Renal cortical epithelial cell (primary cell): ENCODE results near the gene AK9. TPM values are rescaled to one million over a fixed set of nuclear protein-coding genes. Genes with fewer than 3 reads are reported as not detected.

Experiments used
- DNase-seq: peaks from one replicate; pipeline ENCODE4 v3.0.0-alpha.2; 2011; ENCODE audit warnings: low read depth
- total RNA-seq: library from RNA; depleted of rRNA; stranded (reverse); fragments of >200 nt; gene quantifications from 2 replicates; pipeline ENCODE4 v1.2.3, GENCODE V29; 2014

The AK9 gene
- total RNA-seq, 1 donor from 2014 or later: 10.0 TPM

DNA sequence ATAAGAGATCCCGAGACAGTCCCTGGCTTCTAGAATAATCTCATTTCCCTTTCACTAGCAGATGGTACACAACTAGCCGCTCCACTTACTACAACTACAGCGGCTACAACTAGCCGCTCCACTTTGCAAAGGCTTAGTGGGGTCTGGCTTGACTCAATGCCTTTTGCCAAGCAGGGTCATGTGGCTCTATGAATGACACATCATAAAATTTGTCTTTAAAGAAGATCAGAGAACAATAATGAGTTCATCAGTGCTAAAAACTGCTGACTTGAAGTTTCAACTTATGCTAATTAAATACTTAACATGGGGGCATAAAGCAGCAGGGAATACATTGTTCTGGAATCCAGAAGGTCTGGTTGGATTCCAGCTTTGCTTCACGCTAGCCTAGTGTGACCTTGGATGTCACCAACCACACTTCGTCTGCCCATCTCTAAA lies 233.4 kb downstream of the AK9 start:
- DNase-seq: no peak

DNA sequence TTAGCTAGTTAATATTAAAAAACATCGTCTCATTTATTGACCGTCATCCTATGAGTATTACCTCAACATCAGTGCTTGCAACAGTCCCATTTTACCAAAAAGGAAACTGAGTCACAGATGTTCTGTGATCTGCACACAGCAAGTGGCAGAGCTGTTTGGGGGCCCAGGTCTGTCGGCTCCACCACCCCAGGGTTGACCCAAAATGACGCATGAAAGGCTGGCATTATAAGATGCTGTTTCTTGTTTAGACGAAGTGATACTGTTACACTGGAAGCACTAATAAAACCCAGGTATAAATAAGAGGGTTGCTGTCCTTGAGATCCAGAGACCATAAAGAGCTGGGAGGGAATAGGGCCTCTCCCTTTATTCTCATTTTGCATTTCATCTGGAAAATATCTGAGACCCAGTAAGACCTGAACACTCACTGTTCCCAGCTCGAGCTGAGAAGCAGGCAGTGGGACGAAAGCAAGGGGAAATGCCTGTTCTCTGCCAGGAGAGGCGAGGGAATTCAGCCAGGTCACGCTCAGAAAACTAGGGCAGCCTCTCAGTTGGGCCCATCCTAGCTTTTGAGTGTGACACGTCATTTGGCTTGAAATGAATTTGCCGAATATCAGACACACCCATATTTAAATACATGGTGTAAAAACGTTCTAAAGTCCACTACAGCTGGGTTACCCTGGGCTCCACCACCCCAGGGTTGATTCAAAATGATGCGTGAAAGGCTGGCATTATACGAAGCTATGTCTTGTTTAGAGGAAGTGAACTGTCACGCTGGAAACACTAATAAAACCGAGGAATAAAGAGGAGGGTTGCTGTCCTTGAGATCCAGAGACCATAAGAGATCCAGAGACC lies 234.1 kb downstream of the AK9 start:
- peak; percentile 48 for DNase-seq

DNA sequence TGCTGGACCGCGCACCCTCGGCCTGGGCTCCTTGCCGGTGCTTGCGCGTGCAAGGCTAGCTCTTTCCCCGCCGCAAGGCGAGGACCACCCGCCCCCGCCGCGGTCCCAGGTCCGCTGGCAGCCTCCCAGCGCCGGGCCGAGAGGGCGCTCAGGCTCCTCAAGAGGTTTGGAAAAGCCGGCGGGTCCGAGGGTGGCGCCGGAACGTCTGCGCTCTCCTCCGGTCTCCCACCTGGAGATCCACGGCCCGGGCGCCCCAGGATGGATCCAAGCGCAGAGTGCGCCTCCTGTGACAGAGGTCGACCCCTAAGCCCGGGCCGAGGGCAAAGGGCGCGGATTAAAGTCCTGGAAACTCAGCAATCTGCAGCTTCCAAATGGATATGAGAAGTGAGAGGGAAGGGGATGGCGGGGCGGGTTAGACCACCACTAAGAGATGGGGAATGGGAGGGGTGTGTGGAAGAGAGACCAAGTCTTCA lies 234.9 kb downstream of the AK9 start:
- DNase-seq: no peak

DNA sequence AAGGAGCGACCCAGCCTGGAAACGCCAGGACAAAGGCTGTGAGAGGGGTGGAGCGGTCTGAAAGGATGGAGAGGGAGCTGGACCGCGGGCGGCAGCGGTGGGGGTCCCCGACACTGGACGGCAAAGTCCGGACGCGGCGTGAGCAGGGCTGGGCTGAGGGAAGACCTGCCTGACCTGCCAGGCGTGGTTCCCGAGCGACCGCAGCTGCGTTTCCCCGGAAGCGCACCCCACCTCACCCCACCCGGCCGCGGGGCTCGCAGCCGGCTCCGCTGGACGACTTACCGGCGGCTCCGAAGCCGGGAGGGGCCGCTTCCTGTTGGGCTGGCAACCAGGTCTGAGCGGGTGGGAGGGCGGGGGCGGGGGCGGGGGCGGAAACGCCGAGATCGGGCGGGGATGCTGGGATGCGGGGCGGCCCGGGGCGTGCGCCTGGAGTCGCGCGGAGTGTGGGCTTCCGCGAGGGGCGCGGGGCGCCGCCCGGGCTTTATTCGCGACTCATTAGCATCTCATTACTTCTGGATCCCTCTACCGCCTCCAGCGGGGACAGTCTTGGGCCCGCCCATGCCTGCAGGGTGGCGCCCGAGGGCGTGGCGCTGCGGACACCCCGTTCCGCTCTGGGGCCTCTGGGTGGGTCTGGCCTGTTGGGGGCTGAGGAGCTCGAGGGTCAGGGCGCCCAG lies 235.4 kb downstream of the AK9 start, which contains the start of gene MICAL1:
TSS of gene MICAL1 (minus strand) at position 336 of the 674 bp plus-strand sequence. CDS start 1,576 bp downstream, outside the sequence.
- no peak for DNase-seq

- DNase-seq: no peak
Observed at GRCh38 chr6:109454496-109455436, 236.2 kb downstream of the AK9 start.

DNA sequence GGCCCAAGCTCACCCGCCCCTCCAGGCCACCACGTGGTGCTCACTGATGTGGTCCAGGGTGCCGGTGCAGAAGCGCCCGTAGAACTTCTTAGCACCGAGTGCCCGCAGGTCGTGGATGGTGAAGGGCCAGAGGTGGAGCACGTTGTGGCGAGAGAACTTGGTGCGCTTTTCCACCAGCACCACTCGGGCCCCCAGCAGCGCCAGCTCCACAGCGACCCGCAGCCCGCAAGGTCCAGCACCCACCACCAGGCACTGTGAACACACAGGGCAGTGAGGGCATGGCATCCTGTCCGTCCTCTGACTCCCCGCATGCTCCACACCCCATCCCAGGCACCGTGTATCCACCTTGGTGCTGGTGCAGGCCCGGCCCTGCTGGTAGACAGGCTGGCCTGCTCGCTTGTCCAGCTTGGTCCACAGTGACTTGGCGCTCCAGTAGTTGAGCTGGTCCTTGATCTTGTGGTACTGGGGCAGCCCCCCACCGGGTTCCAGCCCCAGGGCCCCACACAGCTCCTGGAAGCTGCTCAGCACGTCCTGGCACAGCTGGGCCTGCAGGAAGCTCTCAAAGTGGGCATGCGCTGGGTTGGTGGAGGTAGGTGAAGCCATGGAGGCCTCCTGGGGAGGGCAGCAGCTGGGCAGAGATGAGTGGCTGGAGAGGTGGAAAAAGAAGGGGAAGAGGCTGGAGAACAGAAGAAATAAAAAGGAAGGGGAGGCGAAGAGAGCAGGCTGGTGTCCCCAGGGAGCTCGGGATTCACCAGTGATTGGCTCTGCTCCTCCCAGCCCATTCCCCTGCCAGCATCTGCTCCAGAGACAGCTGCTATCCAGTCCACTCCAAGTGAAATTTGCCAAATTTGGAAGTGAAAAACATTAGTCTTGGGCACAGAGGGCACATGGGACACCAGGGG lies 237.2 kb downstream of the AK9 start:
- DNase-seq: no peak

DNA sequence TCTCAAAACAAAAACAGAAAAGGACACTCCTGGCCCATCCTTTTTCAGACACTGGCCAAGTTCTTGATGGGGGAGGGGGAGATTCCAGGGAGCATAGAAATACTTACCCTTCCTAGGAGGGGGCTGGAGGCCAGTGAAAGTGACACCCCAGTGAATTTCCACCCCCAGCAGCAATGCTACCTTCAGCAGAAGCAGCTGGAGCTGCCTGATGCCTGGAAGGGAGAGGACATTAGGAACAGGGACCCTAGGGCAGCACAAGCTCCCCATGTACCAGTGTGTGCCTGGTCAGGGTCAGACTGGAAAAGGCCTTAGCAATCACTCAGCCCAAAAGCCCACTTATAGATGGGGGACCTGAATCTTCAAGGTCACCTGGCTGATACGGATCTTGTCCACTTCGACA lies 237.8 kb downstream of the AK9 start:
- no peak for DNase-seq

- no peak for DNase-seq
Observed at GRCh38 chr6:109452181-109452580, 238.8 kb downstream of the AK9 start.

DNA sequence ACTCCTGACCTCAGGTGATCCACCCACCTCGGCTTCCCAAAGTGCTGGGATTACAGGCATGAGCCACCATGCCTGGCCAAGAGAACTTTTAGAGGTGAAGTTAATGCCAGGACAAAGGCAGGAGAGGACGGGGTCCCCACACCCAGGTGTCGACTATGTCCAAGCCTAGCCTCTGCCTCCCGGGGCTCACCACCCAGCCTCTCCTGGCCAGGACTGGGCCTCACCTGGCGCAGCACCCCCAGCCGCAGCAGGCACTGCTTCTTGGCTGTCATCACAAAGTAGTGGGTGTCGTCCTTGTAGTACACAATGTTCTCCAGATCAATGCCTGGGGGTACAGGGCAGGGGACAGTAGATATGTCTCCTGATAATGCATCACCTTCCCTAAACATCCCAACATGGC lies 239.6 kb downstream of the AK9 start:
- DNase-seq: no peak

GRCh38 chr6:109450801-109451200 lies 240.2 kb downstream of the AK9 start:
- no peak for DNase-seq

DNA sequence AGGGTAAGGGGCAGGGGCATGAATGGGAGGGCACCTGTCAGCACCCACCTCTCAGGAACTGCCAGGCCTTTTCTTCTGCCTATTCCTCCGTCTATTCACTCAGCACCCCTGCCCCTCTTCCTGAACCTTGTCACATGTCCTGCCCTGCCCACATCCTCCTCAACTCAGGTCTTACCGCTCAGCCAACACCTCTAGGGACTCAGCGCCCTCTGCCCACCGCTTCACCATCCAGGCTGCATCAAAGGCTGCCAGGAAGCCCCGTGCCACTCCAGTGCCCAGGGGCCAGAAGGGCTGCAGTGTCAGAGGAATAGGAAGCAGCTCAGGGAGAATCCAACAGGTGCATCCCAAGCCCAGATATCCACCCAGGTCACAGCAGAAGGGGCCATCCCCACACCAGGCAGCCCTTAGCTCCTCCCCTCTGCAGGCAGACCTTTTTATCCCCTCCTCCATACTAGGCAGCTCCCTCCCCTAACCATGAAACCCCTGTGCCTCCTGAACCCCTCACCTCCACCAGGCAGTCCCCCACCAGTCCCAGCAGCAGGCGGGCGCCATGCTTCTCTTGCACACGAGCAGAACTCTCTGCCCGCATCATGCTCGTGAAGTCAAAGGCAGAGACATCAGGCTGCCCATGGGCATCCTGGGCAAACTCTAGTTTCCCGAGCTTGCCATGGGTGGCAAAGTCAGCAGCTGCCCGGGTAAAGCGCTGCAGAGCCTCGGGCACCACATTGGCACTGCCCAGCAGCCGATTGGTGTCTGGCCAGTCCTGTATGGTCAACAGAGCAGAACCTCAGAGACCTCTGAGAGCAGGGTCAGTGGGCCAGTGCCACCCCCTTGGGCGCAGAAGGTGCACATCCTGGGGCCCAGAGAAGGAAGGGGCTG lies 241.0 kb downstream of the AK9 start:
- no peak for DNase-seq

DNA sequence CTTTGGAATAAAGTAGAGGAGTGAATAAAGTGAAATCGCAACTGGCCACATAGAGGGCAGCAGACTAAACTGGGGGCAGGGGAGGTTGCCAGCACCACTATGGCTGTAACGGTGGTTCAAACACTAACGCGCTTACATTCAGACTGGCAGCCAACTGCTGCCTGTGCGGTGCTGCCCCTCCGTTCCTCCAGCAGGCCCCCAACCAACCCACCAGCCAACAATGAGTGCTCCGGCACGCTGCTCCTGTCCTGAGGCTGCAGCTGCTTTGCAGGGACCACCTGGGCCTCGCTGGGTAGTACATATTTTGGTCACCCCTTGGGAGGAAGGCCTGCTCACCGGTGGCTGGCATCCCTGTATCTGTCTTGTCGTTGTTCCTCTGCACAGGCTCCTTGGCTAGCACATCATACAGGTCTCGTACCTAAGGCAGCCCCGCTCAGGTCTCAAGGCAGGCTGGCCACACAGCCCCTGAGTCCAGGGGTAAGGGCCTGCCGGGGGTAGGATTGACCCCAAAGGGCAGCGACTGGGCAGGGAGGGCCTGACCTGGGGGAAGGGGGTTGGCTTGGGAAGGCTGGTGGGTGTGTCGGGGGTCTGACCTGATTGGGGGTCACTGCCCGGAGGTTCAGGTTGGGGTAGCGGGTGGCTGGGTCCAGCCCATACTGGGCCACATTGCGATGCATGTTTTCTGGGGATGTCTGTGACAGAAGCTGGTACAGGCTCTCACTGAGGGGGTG lies 241.8 kb downstream of the AK9 start:
- no peak for DNase-seq

GRCh38 chr6:109448615-109449014 lies 242.4 kb downstream of the AK9 start:
- DNase-seq: no peak

GRCh38 chr6:109447878-109448555 lies 243.0 kb downstream of the AK9 start:
- DNase-seq: no peak

GRCh38 chr6:109447087-109447486 lies 243.9 kb downstream of the AK9 start:
- DNase-seq: no peak

GRCh38 chr6:109446541-109446940 lies 244.5 kb downstream of the AK9 start:
- DNase-seq: no peak

GRCh38 chr6:109446072-109446471 lies 244.9 kb downstream of the AK9 start:
- DNase-seq: no peak

DNA sequence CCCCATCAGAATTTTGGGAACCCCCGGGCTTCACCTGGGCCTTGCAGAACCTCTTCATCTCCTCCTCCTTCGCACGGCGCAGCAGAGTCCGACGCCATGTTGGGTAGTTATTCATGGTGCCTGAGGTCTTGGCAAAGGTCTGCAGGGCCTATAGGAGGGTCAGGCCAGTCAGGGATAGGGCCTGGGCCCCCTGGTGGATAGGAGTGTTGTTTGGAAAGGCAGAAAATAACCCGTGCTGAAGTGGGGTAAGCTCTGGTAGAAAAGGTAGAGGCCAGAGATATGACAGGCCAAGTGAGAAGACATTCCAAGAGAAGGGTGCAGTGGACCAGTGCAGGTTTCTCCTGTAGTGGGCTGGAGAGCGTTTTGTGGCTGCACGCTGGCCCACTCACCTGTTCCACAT lies 245.6 kb downstream of the AK9 start:
- DNase-seq: no peak
